ENCODE data around the gene ATG9B. TPM values are rescaled to one million over a fixed set of nuclear protein-coding genes. Genes with fewer than 3 reads are reported as not detected.
A peak's percentile ranks its signal among the peaks of the same experiment; 100 is the strongest.

The ATG9B gene
- total and polyA plus RNA-seq, 2 donors from 2014 or later, result 0.19 TPM

DNA sequence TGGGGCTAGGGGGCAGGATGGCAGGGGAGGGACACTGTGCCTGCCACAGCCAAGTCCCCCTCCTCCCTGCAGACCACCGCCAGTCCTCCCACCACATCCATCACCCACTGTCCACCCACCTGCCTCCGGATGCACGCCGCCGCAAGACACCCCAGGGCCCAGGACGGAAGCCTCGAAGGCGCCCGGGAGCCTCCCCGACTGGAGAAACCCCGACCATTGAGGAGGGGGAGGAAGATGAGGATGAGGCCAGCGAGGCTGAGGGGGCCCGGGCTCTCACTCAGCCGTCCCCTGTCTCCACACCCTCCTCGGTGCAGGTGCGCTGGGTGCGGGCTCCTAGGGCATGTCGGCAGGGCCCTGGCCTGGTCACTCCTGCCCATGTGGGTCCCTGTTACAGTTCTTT lies 40.2 kb upstream of the ATG9B start:
- no peaks in the 10 kb centered on the region for H3K9me3 ChIP-seq (ENCODE audit: control insufficient read depth in 2 of 3, insufficient read depth in 1 of 3, low read length in 3 of 3)
- intact Hi-C loops (cut with DNase I), result no loop called here
- peaks cover 0 to 19% (median 9%) of the 10 kb centered on the region in 3 donors for H3K4me1 ChIP-seq (ENCODE audit: control insufficient read depth in 2 of 3, insufficient read depth in 2 of 3, low read depth in 1 of 3, low read length in 3 of 3)
- no peak overlapping the region for H3K27ac ChIP-seq (ENCODE audit: low read depth in 2 of 2, low read length in 2 of 2)
- no peak for FAIRE-seq
- no peak overlapping the region for H3K9ac ChIP-seq (ENCODE audit: low read length in 3 of 3)
- no peaks in the 10 kb centered on the region for H3K27me3 ChIP-seq (ENCODE audit: control insufficient read depth, insufficient read depth, low read length)
- no peak for TF ChIP-seq CTCF (IDR thresholded peaks at IDR 0.05; ENCODE audit: borderline replicate concordance, extremely low read depth, insufficient read depth)
- H3K4me3 ChIP-seq (ENCODE audit: low read length in 3 of 3), result no peak overlapping the region
- peaks cover 2 to 29% (median 15%) of the 10 kb centered on the region in 3 donors for H3K36me3 ChIP-seq (ENCODE audit: control insufficient read depth in 2 of 3, insufficient read depth in 3 of 3, low read length in 3 of 3)
- DNase-seq, result no peak

GRCh38 chr7:151063212-151063561 lies 38.9 kb upstream of the ATG9B start:
- Histone ChIP-seq H3K9ac (ENCODE audit: low read length in 3 of 3) (no peak overlapping the region), H3K27ac (ENCODE audit: low read depth in 2 of 2, low read length in 2 of 2) (no peak overlapping the region), H3K4me1 (ENCODE audit: control insufficient read depth in 2 of 3, insufficient read depth in 2 of 3, low read depth in 1 of 3, low read length in 3 of 3) (peaks cover 4 to 29% (median 16%) of the 10 kb centered on the region in 3 donors), H3K9me3 (ENCODE audit: control insufficient read depth in 2 of 3, insufficient read depth in 1 of 3, low read length in 3 of 3) (no peaks in the 10 kb centered on the region), H3K4me3 (ENCODE audit: low read length in 3 of 3) (peak overlapping the region in 2 of 3 donors; percentile 29 to 42), H3K27me3 (ENCODE audit: control insufficient read depth, insufficient read depth, low read length) (no peaks in the 10 kb centered on the region), H3K36me3 (ENCODE audit: control insufficient read depth in 2 of 3, insufficient read depth in 3 of 3, low read length in 3 of 3) (peaks cover 2 to 23% (median 15%) of the 10 kb centered on the region in 3 donors)
- no peak for TF ChIP-seq CTCF (IDR thresholded peaks at IDR 0.05; ENCODE audit: borderline replicate concordance, extremely low read depth, insufficient read depth)
- no peak for DNase-seq
- intact Hi-C loops (cut with DNase I), result no loop called here
- no peak for FAIRE-seq

DNA sequence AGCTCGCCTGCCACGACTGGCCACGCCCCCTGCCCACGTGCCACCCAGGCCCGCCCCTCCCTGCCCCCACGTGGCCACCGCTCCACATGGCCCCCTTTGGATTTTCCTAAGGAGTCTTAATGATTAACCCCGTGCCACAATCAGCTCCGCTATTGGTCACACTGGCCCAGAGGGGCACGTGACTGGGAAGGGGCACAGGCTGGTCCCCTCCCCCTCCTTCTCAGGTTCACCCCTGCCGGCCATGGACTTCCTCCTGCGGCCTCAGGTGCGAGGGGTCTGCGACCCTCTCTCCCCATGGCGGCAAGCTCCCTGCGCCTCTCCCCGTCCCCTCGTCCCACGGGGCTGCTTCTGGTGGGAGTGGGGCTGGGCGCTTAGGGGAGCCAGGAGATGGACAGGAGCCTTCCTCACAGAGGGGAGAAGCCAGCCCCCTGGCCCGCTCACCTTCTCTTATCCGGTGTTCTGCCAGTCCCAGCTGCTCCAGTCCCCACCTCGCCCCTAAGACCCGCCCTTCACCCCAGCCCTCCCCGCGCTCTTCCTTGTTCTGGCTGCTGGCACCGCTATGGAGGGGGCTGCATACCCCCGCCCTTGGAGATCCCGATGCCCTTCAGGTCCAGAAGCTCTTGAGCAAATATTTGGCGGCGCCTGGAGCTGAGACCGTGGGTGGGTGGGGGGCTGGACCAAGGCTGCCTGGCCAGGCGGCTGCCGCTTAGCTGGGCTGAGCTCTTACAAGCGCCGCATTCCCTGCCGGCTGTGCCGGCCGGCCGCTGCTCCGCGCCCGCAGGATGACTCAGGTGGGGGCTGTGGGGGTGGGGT lies 38.3 kb upstream of the ATG9B start:
- Histone ChIP-seq H3K9ac (ENCODE audit: low read length in 3 of 3) (peak overlapping the region in 1 of 3 donors; percentile 65), H3K27ac (ENCODE audit: low read depth in 2 of 2, low read length in 2 of 2) (peak overlapping the region; percentile 83 to 88), H3K36me3 (ENCODE audit: control insufficient read depth in 2 of 3, insufficient read depth in 3 of 3, low read length in 3 of 3) (peaks cover 2 to 19% (median 13%) of the 10 kb centered on the region in 3 donors), H3K4me3 (ENCODE audit: low read length in 3 of 3) (peak overlapping the region in 2 of 3 donors; percentile 45 to 57), H3K4me1 (ENCODE audit: control insufficient read depth in 2 of 3, insufficient read depth in 2 of 3, low read depth in 1 of 3, low read length in 3 of 3) (peaks cover 4 to 29% (median 16%) of the 10 kb centered on the region in 3 donors), H3K9me3 (ENCODE audit: control insufficient read depth in 2 of 3, insufficient read depth in 1 of 3, low read length in 3 of 3) (no peaks in the 10 kb centered on the region), H3K27me3 (ENCODE audit: control insufficient read depth, insufficient read depth, low read length) (no peaks in the 10 kb centered on the region)
- peak; percentile 6 for TF ChIP-seq CTCF (IDR thresholded peaks at IDR 0.05; ENCODE audit: borderline replicate concordance, extremely low read depth, insufficient read depth)
- intact Hi-C loops (cut with DNase I), result no loop called here
- FAIRE-seq, result no peak
- peak; percentile 87 to 94 (median 93) for DNase-seq
